Measurements from ENCODE around the gene MX1. TPM values are rescaled to one million over a fixed set of nuclear protein-coding genes. Genes with fewer than 3 reads are reported as not detected.

MX1 gene
- total RNA-seq, 2 experiments from 2014 or later = 39.4 to 40.0 TPM

DNA sequence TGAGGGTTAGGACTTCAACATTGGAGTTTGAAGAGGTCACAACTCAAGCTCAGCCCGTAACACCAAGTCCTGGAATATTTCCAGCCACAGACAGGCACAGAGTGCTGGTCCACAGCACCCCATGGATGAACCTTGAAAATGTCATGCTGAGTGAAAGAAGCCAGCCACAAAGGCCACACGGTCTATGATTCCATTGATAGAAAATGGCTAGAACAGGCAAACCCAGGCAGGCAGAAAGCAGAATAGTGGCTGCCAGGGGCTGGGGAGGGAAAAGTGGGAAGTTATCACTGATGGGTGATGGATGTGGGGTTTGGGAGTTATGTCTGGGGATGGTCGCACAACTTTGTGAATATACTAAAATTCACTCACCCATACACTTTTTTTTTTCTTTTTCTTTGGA is 21.3 kb downstream of the MX1 start:
- H3K27ac Mint-ChIP-seq = no peak overlapping the region
- no peaks in the 10 kb centered on the region for H3K9me3 Mint-ChIP-seq
- DNase-seq (no peak), ATAC-seq (no peak)
- no peaks in the 10 kb centered on the region for H3K4me1 Mint-ChIP-seq (ENCODE audit: low read depth)
- intact Hi-C loops (cut with micrococcal nuclease) = no loop called here
- H3K27me3 Mint-ChIP-seq = no peaks in the 10 kb centered on the region
- TF ChIP-seq, protein P1, sequence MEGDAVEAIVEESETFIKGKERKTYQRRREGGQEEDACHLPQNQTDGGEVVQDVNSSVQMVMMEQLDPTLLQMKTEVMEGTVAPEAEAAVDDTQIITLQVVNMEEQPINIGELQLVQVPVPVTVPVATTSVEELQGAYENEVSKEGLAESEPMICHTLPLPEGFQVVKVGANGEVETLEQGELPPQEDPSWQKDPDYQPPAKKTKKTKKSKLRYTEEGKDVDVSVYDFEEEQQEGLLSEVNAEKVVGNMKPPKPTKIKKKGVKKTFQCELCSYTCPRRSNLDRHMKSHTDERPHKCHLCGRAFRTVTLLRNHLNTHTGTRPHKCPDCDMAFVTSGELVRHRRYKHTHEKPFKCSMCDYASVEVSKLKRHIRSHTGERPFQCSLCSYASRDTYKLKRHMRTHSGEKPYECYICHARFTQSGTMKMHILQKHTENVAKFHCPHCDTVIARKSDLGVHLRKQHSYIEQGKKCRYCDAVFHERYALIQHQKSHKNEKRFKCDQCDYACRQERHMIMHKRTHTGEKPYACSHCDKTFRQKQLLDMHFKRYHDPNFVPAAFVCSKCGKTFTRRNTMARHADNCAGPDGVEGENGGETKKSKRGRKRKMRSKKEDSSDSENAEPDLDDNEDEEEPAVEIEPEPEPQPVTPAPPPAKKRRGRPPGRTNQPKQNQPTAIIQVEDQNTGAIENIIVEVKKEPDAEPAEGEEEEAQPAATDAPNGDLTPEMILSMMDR (IDR thresholded peaks at IDR 0.05) = no peak
- peaks cover 12% of the 10 kb centered on the region for H3K36me3 Mint-ChIP-seq (ENCODE audit: low read depth)
- ChIA-PET POLR2A (no interaction called here), CTCF (interaction anchor here (1.2 kb wide), 1 partner anchor 164 kb away, joined by 3 read pairs; no protein-coding TSS in a partner anchor)
- H3K4me3 Mint-ChIP-seq = no peak overlapping the region

DNA sequence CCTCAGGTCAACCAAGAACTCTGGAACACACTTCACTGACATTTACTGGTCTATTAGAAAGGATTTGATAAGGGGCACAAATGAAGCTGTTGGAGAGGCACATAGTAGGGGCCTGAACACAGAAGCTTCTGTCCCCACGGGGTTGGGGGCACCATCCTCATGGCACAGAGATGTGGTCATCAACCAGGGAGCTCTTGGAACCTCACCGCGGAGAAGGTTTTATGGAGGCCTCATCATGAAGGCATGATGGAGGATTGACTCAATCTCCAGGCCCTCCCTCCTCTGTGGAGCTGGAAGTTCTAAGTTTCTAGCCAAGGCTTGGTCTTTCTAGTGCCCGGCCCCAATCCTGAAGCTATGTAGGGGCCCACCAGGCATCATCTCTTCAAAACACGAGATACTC is 23.6 kb downstream of the MX1 start:
- Mint-ChIP-seq H3K4me3 (no peak overlapping the region), H3K36me3 (ENCODE audit: low read depth) (peaks cover 9% of the 10 kb centered on the region), H3K27ac (no peak overlapping the region), H3K9me3 (no peaks in the 10 kb centered on the region), H3K27me3 (no peaks in the 10 kb centered on the region), H3K4me1 (ENCODE audit: low read depth) (no peaks in the 10 kb centered on the region)
- POLR2A ChIA-PET = interaction anchor here (1.1 kb wide), 1 partner anchor 102 kb away, joined by 3 read pairs; no protein-coding TSS in a partner anchor
- DNase-seq (no peak), ATAC-seq (no peak)
- CTCF ChIA-PET = interaction anchor here (2.5 kb wide), 1 partner anchor 166 kb away, joined by 11 read pairs; no protein-coding TSS in a partner anchor
- intact Hi-C loops (cut with micrococcal nuclease) = no loop called here
- TF ChIP-seq, protein P1 (IDR thresholded peaks at IDR 0.05) = no peak

DNA sequence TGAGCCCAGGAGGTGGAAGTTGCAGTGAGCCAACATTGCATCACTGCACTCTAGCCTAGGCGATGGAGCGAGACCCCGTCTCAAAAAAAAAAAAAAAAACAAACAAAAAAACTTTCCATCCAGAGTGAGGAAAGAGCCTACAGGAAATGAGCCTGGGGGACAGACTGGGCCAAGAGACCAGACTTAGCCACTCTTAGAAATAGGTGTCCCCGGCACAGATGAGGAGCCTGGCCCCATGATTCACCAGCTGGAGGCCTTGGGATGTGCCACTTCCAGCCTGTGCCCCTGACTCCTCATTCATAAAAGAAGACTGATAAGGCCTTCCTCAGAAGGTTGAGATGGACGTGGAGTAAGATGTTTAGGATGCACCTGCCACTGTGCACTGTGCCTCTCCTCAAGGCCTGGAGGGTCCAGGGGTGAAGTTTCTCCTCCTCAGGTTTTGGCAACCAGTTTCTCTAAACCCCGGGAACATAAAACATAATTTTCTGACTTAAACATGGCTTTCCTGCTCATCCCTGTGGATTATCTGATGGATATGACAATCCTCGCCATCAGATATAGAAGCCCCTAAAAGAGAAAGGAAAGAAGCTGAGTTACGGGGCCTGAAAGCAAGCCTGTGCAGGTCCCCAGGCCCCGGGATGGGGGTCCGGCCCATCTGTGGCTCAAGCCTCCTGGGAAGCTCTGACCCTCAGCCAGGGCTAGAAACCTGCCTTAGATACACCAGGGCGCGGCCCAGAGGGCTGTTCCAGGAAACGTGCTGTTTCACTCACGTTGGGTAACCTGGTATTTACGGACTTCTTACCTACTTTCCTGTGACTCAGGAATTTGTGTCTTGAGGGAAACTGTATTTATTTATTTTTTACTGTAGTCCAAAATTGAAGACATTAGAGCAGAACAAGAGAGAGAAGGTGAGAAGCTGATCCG is 26.0 kb downstream of the MX1 start:
- no peak for DNase-seq
- no peaks in the 10 kb centered on the region for H3K9me3 Mint-ChIP-seq
- CTCF ChIA-PET = interaction anchor here (1.0 to 2.5 kb wide), 2 partner anchors 8 to 168 kb away, joined by 4 to 11 read pairs; no protein-coding TSS in a partner anchor
- peaks cover 4% of the 10 kb centered on the region for H3K36me3 Mint-ChIP-seq (ENCODE audit: low read depth)
- no peak overlapping the region for H3K27ac Mint-ChIP-seq
- intact Hi-C loops (cut with micrococcal nuclease) = no loop called here
- no peak for ATAC-seq
- H3K27me3 Mint-ChIP-seq = no peaks in the 10 kb centered on the region
- no peak overlapping the region for H3K4me3 Mint-ChIP-seq
- no peaks in the 10 kb centered on the region for H3K4me1 Mint-ChIP-seq (ENCODE audit: low read depth)
- TF ChIP-seq, protein P1 (IDR thresholded peaks at IDR 0.05) = no peak
- POLR2A ChIA-PET = interaction anchor here (0.9 kb wide), 1 partner anchor 13 kb away, joined by 3 read pairs; no protein-coding TSS in a partner anchor

DNA sequence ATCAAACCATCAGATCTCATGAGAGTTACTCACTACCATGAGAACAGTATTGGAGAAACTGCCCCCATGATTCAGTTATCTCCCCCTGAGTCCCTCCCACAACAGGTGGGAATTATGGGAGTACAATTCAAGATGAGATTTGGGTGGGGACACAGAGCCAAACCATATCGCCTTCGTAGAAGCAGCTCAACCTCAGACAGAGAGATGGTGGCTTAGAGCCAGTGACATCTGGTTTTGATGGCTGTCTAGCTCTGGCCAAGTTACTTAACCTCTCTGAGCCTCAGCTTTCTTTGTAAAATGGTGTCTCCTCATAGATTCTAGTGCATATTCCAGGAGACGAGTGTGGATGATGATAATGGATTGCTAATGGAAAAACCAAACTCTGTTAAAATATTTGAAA is 27.2 kb downstream of the MX1 start:
- intact Hi-C loops (cut with micrococcal nuclease) = no loop called here
- ChIA-PET POLR2A (no interaction called here), CTCF (interaction anchor here (1.0 kb wide), 1 partner anchor 170 kb away, joined by 3 read pairs; no protein-coding TSS in a partner anchor)
- Mint-ChIP-seq H3K27ac (no peak overlapping the region), H3K36me3 (ENCODE audit: low read depth) (peaks cover 4% of the 10 kb centered on the region), H3K4me3 (no peak overlapping the region), H3K9me3 (no peaks in the 10 kb centered on the region), H3K4me1 (ENCODE audit: low read depth) (no peaks in the 10 kb centered on the region), H3K27me3 (no peaks in the 10 kb centered on the region)
- TF ChIP-seq, protein P1 (IDR thresholded peaks at IDR 0.05) = no peak
- DNase-seq (no peak), ATAC-seq (no peak)

DNA sequence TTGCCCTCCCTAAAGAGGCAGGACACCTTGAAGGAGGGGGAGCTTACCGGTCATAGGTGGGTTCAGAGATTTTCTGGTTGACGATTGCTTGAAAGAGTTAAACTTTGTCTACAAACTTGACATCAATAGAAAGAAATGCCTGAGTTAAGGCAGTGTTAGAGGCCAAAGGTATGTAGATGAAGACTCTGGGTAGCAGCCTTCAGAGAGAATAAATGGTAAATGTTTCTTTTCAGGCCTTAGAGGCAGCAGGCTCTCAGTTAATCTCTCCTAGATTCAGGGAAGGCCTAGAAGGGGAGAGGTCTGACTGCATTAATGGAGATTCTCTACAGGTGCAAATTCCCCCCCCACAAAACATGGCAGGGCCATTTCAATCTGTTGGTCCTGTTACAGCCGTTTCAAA is 27.7 kb downstream of the MX1 start:
- peaks cover 4% of the 10 kb centered on the region for H3K36me3 Mint-ChIP-seq (ENCODE audit: low read depth)
- intact Hi-C loops (cut with micrococcal nuclease) = no loop called here
- DNase-seq = no peak
- H3K27ac Mint-ChIP-seq = peak overlapping the region; percentile 30
- H3K4me1 Mint-ChIP-seq (ENCODE audit: low read depth) = no peaks in the 10 kb centered on the region
- no peaks in the 10 kb centered on the region for H3K9me3 Mint-ChIP-seq
- no peak for ATAC-seq
- TF ChIP-seq, protein P1 (IDR thresholded peaks at IDR 0.05) = no peak
- ChIA-PET POLR2A (no interaction called here), CTCF (interaction anchor here (1.0 kb wide), 1 partner anchor 171 kb away, joined by 3 read pairs; no protein-coding TSS in a partner anchor)
- H3K27me3 Mint-ChIP-seq = no peaks in the 10 kb centered on the region
- H3K4me3 Mint-ChIP-seq = no peak overlapping the region
